22Rv1 (cell line): ENCODE measurements around the gene NPAS2.

Experiments
- CTCF ChIP-seq: fragments of 450-650 bp; IDR thresholded peaks from 2 replicates; pipeline ENCODE4 v1.5.1; 2017; ENCODE audit warnings: mild to moderate bottlenecking
- ZFX ChIP-seq: fragments of 450-650 bp; IDR thresholded peaks from 2 replicates; pipeline ENCODE4 v1.6.1; 2017; ENCODE audit warnings: antibody characterized with exemption, borderline replicate concordance

GRCh38 chr2:101001691-101002561 is 182.0 kb downstream of the NPAS2 start, which contains the start of gene RPL31:
- TF ChIP-seq CTCF: no peak
- TF ChIP-seq ZFX: no peak
